Measurements from ENCODE around the gene KIAA0753.

GRCh38 chr17:6530324-6530920 is 110.1 kb downstream of the KIAA0753 start:
- TF ChIP-seq CTCF (IDR thresholded peaks at IDR 0.05) = no peak
- no peak for TF ChIP-seq POLR2AphosphoS5 (IDR thresholded peaks at IDR 0.05)
